IMR-90 (cell line): ENCODE results near the gene AHR. TPM values are rescaled to one million over a fixed set of nuclear protein-coding genes. Genes with fewer than 3 reads are reported as not detected.

ENCODE experiments used
- ATAC-seq: fragments of 200-7000 bp; cut with Tn5 transposase; 2 replicates; pipeline ENCODE4 v1.9.1; 2020; ENCODE audit warnings: low read depth, mild to moderate bottlenecking, moderate library complexity
- BruUV-seq: library from RNA; stranded (reverse); fragments of 400-500 nt; replicated peaks from 2 replicates; lab custom pipeline; 2021; lab: Mats Ljungman, UMichigan
- CTCF ChIA-PET: fragments of 300-600 bp; formaldehyde crosslinking; extraction: SDS; loops from one replicate; lab custom pipeline; 2021; ENCODE audit warnings: antibody characterized with exemption; lab: Yijun Ruan, JAX
- POLR2A ChIA-PET: fragments of 300-600 bp; sonication (Branson Sonifier 250); formaldehyde crosslinking; loops from one replicate; lab custom pipeline; 2022; ENCODE audit warnings: antibody characterized with exemption; ENCODE audit not compliant: unreplicated experiment; lab: Charles Lee
- DNase-seq: peaks from one replicate; pipeline ENCODE4 v3.0.0; 2013
- H2AFZ ChIP-seq: replicated peaks from 2 replicates; pipeline ENCODE3; 2013; ENCODE audit warnings: low read length, mild to moderate bottlenecking; ENCODE audit not compliant: poor library complexity
- H2AK5ac ChIP-seq: 2 replicates; pipeline ENCODE4 v1.6.1; 2013; ENCODE audit warnings: low read depth, low read length, inconsistent platforms
- H2AK9ac ChIP-seq: replicated peaks from 2 replicates; pipeline ENCODE3; 2013; ENCODE audit warnings: mild to moderate bottlenecking, low read depth, low read length, moderate library complexity; ENCODE audit not compliant: poor library complexity
- H2BK120ac ChIP-seq: 2 replicates; pipeline ENCODE4 v1.6.1; 2013; ENCODE audit warnings: low read depth, low read length, inconsistent platforms
- H2BK15ac ChIP-seq: 3 replicates; pipeline ENCODE4 v1.6.1; 2013; ENCODE audit warnings: low read depth, low read length, inconsistent platforms
- H2BK20ac ChIP-seq: 2 replicates; pipeline ENCODE4 v1.6.1; 2013; ENCODE audit warnings: low read depth, mild to moderate bottlenecking, inconsistent platforms, low read length, moderate library complexity
- H2BK5ac ChIP-seq: 2 replicates; pipeline ENCODE4 v1.6.1; 2013; ENCODE audit warnings: mild to moderate bottlenecking, low read depth, low read length, inconsistent platforms; ENCODE audit not compliant: poor library complexity, severe bottlenecking
- H3K14ac ChIP-seq: replicated peaks from 2 replicates; pipeline ENCODE4 v1.6.1; 2013; ENCODE audit warnings: low read depth, low read length, inconsistent platforms
- H3K18ac ChIP-seq: 2 replicates; pipeline ENCODE4 v1.6.1; 2013; ENCODE audit warnings: low read depth, low read length, control low read depth
- H3K23ac ChIP-seq: 2 replicates; pipeline ENCODE4 v1.6.1; 2013; ENCODE audit warnings: low read depth, low read length, inconsistent platforms
- H3K27ac ChIP-seq: 2 replicates; pipeline ENCODE4 v1.5.1; 2013; ENCODE audit warnings: mild to moderate bottlenecking, control low read depth, low read length; ENCODE audit not compliant: insufficient read depth
- H3K27me3 ChIP-seq: 2 replicates; pipeline ENCODE4 v1.6.1; 2013; ENCODE audit warnings: low read length; ENCODE audit not compliant: control insufficient read depth, insufficient read depth
- H3K36me3 ChIP-seq: 2 replicates; pipeline ENCODE4 v1.6.1; 2013; ENCODE audit warnings: low read length, mixed read lengths; ENCODE audit not compliant: control insufficient read depth, insufficient read depth
- H3K4ac ChIP-seq: 2 replicates; pipeline ENCODE4 v1.6.1; 2013; ENCODE audit warnings: low read depth, low read length, inconsistent platforms
- H3K4me1 ChIP-seq: 2 replicates; pipeline ENCODE4 v1.6.1; 2013; ENCODE audit warnings: low read length, mixed read lengths; ENCODE audit not compliant: control insufficient read depth, insufficient read depth
- H3K4me2 ChIP-seq: 2 replicates; pipeline ENCODE4 v1.6.1; 2013; ENCODE audit warnings: low read depth, mild to moderate bottlenecking, control low read depth, low read length, moderate library complexity
- H3K4me3 ChIP-seq: 2 replicates; pipeline ENCODE4 v1.5.1; 2013; ENCODE audit warnings: low read depth, mild to moderate bottlenecking, control low read depth, low read length, moderate library complexity; ENCODE audit not compliant: insufficient read depth
- H3K56ac ChIP-seq: 2 replicates; pipeline ENCODE4 v1.6.1; 2013; ENCODE audit warnings: low read length, inconsistent platforms; ENCODE audit not compliant: insufficient read depth; ENCODE audit errors: extremely low read depth
- H3K79me1 ChIP-seq, 2 experiments: 2 replicates each; pipeline ENCODE4 v1.6.1; 2013; ENCODE audit warnings: low read length in 2 of 2, inconsistent platforms in 1 of 2, low read depth in 1 of 2
- H3K9ac ChIP-seq: 2 replicates; pipeline ENCODE4 v1.6.1; 2013; ENCODE audit warnings: low read depth, low read length, control low read depth
- H3K9me1 ChIP-seq: 2 replicates; pipeline ENCODE4 v1.6.1; 2013; ENCODE audit warnings: low read length, inconsistent platforms; ENCODE audit not compliant: insufficient read depth
- H3K9me3 ChIP-seq: 2 replicates; pipeline ENCODE4 v1.6.1; 2013; ENCODE audit warnings: low read length; ENCODE audit not compliant: control insufficient read depth, insufficient read depth
- H4K20me1 ChIP-seq: 2 replicates; pipeline ENCODE4 v1.6.1; 2013; ENCODE audit warnings: low read length, inconsistent platforms; ENCODE audit not compliant: insufficient read depth
- H4K5ac ChIP-seq: 2 replicates; pipeline ENCODE4 v1.6.1; 2013; ENCODE audit warnings: mild to moderate bottlenecking, low read depth, low read length, control low read depth
- H4K8ac ChIP-seq, 2 experiments: 2 replicates each; pipeline ENCODE4 v1.6.1; 2013; ENCODE audit warnings: low read depth in 2 of 2, low read length in 2 of 2, control low read depth in 1 of 2, inconsistent platforms in 1 of 2
- H4K91ac ChIP-seq: 2 replicates; pipeline ENCODE4 v1.6.1; 2013; ENCODE audit warnings: low read depth, low read length, inconsistent platforms; ENCODE audit not compliant: insufficient read depth
- CHD1 ChIP-seq: IDR thresholded peaks from 2 replicates; pipeline ENCODE4 v1.6.1; 2012; ENCODE audit warnings: low read depth, low read length, improper control_type of control experiment
- MAFK ChIP-seq: IDR thresholded peaks from 2 replicates; pipeline ENCODE4 v1.6.1; 2012; ENCODE audit warnings: low read depth, low read length, improper control_type of control experiment
- MXI1 ChIP-seq: IDR thresholded peaks from 2 replicates; pipeline ENCODE4 v1.6.1; 2012; ENCODE audit warnings: low read depth, mild to moderate bottlenecking, low read length, moderate library complexity, borderline replicate concordance
- WGBS, 2 experiments: methylation state at CpG; one replicate each; pipeline versions ENCODE4 v1.1.5 to v1.1.7; 2013; ENCODE audit warnings: missing lambda C conversion rate in 2 of 2; ENCODE audit not compliant: insufficient read length in 1 of 2; ENCODE audit errors: extremely low coverage in 2 of 2; 5-methylcytosine and 5-hydroxymethylcytosine counted together
- dilution Hi-C: fragments of 300-500 bp; cut with HindIII; formaldehyde crosslinking; loops from one replicate; pipeline ENCODE4 v1.14.3; 2018; ENCODE audit warnings: low sequenced_read_pairs; ENCODE audit not compliant: unreplicated experiment
- in situ Hi-C: fragments of 300-500 bp; cut with MboI; formaldehyde crosslinking; loops from 3 replicates; pipeline ENCODE4 v1.14.3; 2019; ENCODE audit warnings: low sequenced_read_pairs, inconsistent platforms, mixed read lengths
- intact Hi-C: fragments of 100-400 bp; cut with micrococcal nuclease; formaldehyde crosslinking; loops from 2 replicates; pipeline ENCODE4 v1.10.0; 2022
- polyA plus RNA-seq, 3 experiments: library from polyadenylated mRNA; depleted of rRNA; stranded (reverse); fragments of >200 nt; gene quantifications; 2 replicates each; pipeline ENCODE4 v1.2.3, GENCODE V29; 2012; ENCODE audit warnings: low replicate concordance in 1 of 3
- total RNA-seq: library from RNA; depleted of rRNA; stranded (reverse); fragments of >200 nt; gene quantifications from 2 replicates; pipeline ENCODE4 v1.2.3, GENCODE V29; 2012

AHR gene
- total and polyA plus RNA-seq, 2 of the 4 experiments (the other 2 are of a cell fraction): 6.9 to 55.2 TPM

- Histone ChIP-seq H3K4me2 (no peak overlapping the region), H2BK15ac (no peak overlapping the region), H3K4ac (no peak overlapping the region), H3K23ac (no peak overlapping the region), H4K20me1 (no peaks in the 10 kb centered on the region), H3K14ac (no peak overlapping the region), H3K18ac (no peak overlapping the region), H3K4me1 (no peaks in the 10 kb centered on the region), H3K36me3 (no peaks in the 10 kb centered on the region), H2AK5ac (no peak overlapping the region), H2AK9ac (no peak overlapping the region), H4K5ac (no peak overlapping the region), H3K27me3 (no peaks in the 10 kb centered on the region), H4K8ac (no peak overlapping the region), H4K91ac (no peak overlapping the region), H3K4me3 (no peak overlapping the region), H2BK20ac (no peak overlapping the region), H2BK5ac (no peak overlapping the region), H3K9ac (no peak overlapping the region), H2AFZ (no peak overlapping the region), H3K56ac (no peak overlapping the region), H3K9me1 (no peaks in the 10 kb centered on the region), H3K79me1 (no peaks in the 10 kb centered on the region), H3K9me3 (no peaks in the 10 kb centered on the region), H3K27ac (no peak overlapping the region), H2BK120ac (no peak overlapping the region)
- no TSS peak for BruUV-seq
- WGBS, 2 experiments: no CpG with 5 or more reads among the region's 1 CpG
- ChIA-PET POLR2A (no interaction called here), CTCF (no interaction called here)
- intact Hi-C loops (no loop called here), dilution Hi-C loops (no loop called here), in situ Hi-C loops (no loop called here)
- DNase-seq (no peak), ATAC-seq (no peak)
- TF ChIP-seq MAFK (no peak), MXI1 (no peak), CHD1 (no peak)
Observed at GRCh38 chr7:17255926-17256325, 42.5 kb upstream of the AHR start.
